ENCODE measurements around the gene NCS1. TPM values are rescaled to one million over a fixed set of nuclear protein-coding genes. Genes with fewer than 3 reads are reported as not detected.
A peak's percentile ranks its signal among the peaks of the same experiment; 100 is the strongest.

NCS1 gene
- total RNA-seq, 4 donors from 2014 or later: 100 to 206 (median 122) TPM

GRCh38 chr9:130171226-130172148, 717 bp upstream of the NCS1 start:
- Histone ChIP-seq H3K4me3 (peak overlapping the region; percentile 72 to 91 (median 76)), H3K9me3 (no peaks in the 10 kb centered on the region), H3K27ac (replicated peaks in 1 of 4) (peak overlapping the region; percentile 75 to 80 (median 77)), H3K36me3 (no peaks in the 10 kb centered on the region), H3K4me1 (peaks cover 9 to 47% (median 42%) of the 10 kb centered on the region in 4 donors), H3K27me3 (peaks cover 0 to 5% (median 0%) of the 10 kb centered on the region in 4 donors)
- no peak for DNase-seq (ENCODE audit: extremely low spot score)
- TF ChIP-seq EP300 (IDR thresholded peaks at IDR 0.05) (no peak), CTCF (IDR thresholded peaks at IDR 0.05) (no peak), POLR2AphosphoS5 (IDR thresholded peaks at IDR 0.05) (no peak), POLR2A (IDR thresholded peaks at IDR 0.05; ENCODE audit: low read depth) (no peak)
- intact Hi-C loops (cut with DNase I): loop anchor here (5.0 kb wide), 2 partner anchors 46 to 66 kb away; no protein-coding TSS in a partner anchor
- WGBS: 50% methylated on average over 23 of the region's 45 CpGs

GRCh38 chr9:130172858-130173665, 858 bp downstream of the NCS1 start:
- no peak for TF ChIP-seq POLR2A (IDR thresholded peaks at IDR 0.05; ENCODE audit: low read depth)
- TF ChIP-seq CTCF (IDR thresholded peaks at IDR 0.05): no peak
- peak; percentile 31 for TF ChIP-seq POLR2AphosphoS5 (IDR thresholded peaks at IDR 0.05)
- TF ChIP-seq EP300 (IDR thresholded peaks at IDR 0.05): no peak
- Histone ChIP-seq H3K9me3 (no peaks in the 10 kb centered on the region), H3K4me1 (peaks cover 9 to 63% (median 58%) of the 10 kb centered on the region in 4 donors), H3K36me3 (no peaks in the 10 kb centered on the region), H3K27ac (replicated peaks in 1 of 4) (peak overlapping the region; percentile 91 to 97 (median 96)), H3K27me3 (peaks cover 0 to 5% (median 0%) of the 10 kb centered on the region in 4 donors), H3K4me3 (peak overlapping the region; percentile 72 to 91 (median 76))
- intact Hi-C loops (cut with DNase I): loop anchor here (5.0 kb wide), 2 partner anchors 44 to 64 kb away; no protein-coding TSS in a partner anchor
- 7% methylated on average over 3 of the region's 57 CpGs for WGBS
- no peak for DNase-seq (ENCODE audit: extremely low spot score)

- WGBS: 30% methylated on average over 2 of the region's 9 CpGs
- Histone ChIP-seq H3K36me3 (no peaks in the 10 kb centered on the region), H3K27ac (replicated peaks in 1 of 4) (peak overlapping the region; percentile 91 to 97 (median 96)), H3K4me1 (peaks cover 9 to 68% (median 63%) of the 10 kb centered on the region in 4 donors), H3K9me3 (no peaks in the 10 kb centered on the region), H3K4me3 (peak overlapping the region; percentile 72 to 91 (median 76)), H3K27me3 (peaks cover 0 to 5% (median 0%) of the 10 kb centered on the region in 4 donors)
- TF ChIP-seq CTCF (IDR thresholded peaks at IDR 0.05): peak in 1 of 3 experiments; percentile 2
- TF ChIP-seq POLR2A (IDR thresholded peaks at IDR 0.05; ENCODE audit: low read depth): no peak
- no peak for DNase-seq (ENCODE audit: extremely low spot score)
- intact Hi-C loops (cut with DNase I): loop anchor here (5.0 kb wide), 2 partner anchors 44 to 64 kb away; no protein-coding TSS in a partner anchor
Measured at GRCh38 chr9:130173666-130173983, 1.4 kb downstream of the NCS1 start.

GRCh38 chr9:130174025-130174424, 1.8 kb downstream of the NCS1 start:
- H3K4me3 ChIP-seq: peak overlapping the region; percentile 72 to 91 (median 76)
- peaks cover 0 to 5% (median 0%) of the 10 kb centered on the region in 4 donors for H3K27me3 ChIP-seq
- intact Hi-C loops (cut with DNase I): loop anchor here (5.0 kb wide), 2 partner anchors 43 to 63 kb away; no protein-coding TSS in a partner anchor
- peak overlapping the region; percentile 91 to 97 (median 96) for H3K27ac ChIP-seq (replicated peaks in 1 of 4)
- TF ChIP-seq CTCF (IDR thresholded peaks at IDR 0.05): no peak
- TF ChIP-seq POLR2AphosphoS5 (IDR thresholded peaks at IDR 0.05): peak in 1 of 2 donors; percentile 4
- TF ChIP-seq EP300 (IDR thresholded peaks at IDR 0.05): no peak
- TF ChIP-seq POLR2A (IDR thresholded peaks at IDR 0.05; ENCODE audit: low read depth): no peak
- DNase-seq (ENCODE audit: extremely low spot score): no peak
- WGBS: 71% methylated on average over 4 of the region's 9 CpGs
- H3K4me1 ChIP-seq: peaks cover 9 to 68% (median 65%) of the 10 kb centered on the region in 4 donors
- H3K36me3 ChIP-seq: no peaks in the 10 kb centered on the region
- no peaks in the 10 kb centered on the region for H3K9me3 ChIP-seq

Measured in esophagus muscularis mucosa (tissue), 4 donors.